ENCODE measurements around the gene METTL5. TPM values are rescaled to one million over a fixed set of nuclear protein-coding genes. Genes with fewer than 3 reads are reported as not detected.
"Not testable (repeated sequence)": the region's sequence is repeated elsewhere in the genome, so short reads cannot be mapped to it uniquely, and the experiment has no call there.

The METTL5 gene
- polyA plus RNA-seq (2012; ENCODE audit: insufficient read depth, insufficient read length, low read depth) = 21.4 TPM

DNA sequence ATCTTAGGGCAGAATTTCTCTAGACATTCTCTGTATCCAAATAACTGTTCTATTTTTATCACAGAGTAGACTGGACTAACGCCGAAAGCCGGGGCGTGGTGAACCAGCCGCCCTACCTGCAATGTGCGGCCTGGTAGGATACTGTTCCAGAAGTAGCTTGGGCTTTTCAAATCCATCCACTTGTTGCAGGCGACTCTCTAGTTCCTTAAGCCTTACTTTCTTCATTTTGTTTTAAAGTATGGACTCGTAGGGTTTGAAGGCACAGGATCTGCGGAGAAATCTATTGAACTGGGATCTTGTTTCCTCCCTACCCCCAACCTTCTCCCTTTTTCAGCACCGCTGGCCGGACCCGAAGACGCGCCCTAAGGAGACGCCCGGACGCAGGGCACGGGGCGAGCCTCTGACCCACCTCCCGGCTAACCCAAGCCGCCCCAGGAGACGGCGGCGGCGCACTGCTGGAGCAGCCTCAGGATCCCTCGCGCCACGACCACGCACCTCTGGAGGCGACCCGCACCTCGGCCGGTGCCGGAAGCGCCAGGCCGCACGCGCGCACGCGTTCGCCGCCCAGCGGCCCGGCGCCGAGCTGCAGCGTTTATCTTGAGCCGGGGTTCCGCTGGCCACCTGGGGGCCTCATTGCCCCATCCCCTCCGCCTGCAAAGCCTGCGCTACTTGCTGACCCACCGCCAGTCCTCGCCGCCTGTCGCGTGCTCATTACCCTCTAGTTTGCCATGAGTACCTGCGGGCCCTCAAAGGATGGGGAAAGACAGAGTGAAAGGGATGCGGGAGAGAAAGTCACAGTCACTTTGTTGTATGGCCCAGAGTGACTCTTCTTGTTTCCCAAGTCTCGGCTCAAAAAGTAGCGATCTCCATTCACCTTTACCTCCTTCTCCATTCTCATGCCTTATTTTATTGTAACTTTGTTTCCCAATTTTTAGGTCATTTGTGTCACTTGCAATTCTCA lies at the start of gene METTL5:
METTL5 (minus strand) TSS at position 533 of the 961 bp plus-strand sequence; CDS start at position 225, 308 bp downstream.
- TF ChIP-seq, protein P1, sequence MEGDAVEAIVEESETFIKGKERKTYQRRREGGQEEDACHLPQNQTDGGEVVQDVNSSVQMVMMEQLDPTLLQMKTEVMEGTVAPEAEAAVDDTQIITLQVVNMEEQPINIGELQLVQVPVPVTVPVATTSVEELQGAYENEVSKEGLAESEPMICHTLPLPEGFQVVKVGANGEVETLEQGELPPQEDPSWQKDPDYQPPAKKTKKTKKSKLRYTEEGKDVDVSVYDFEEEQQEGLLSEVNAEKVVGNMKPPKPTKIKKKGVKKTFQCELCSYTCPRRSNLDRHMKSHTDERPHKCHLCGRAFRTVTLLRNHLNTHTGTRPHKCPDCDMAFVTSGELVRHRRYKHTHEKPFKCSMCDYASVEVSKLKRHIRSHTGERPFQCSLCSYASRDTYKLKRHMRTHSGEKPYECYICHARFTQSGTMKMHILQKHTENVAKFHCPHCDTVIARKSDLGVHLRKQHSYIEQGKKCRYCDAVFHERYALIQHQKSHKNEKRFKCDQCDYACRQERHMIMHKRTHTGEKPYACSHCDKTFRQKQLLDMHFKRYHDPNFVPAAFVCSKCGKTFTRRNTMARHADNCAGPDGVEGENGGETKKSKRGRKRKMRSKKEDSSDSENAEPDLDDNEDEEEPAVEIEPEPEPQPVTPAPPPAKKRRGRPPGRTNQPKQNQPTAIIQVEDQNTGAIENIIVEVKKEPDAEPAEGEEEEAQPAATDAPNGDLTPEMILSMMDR (IDR thresholded peaks at IDR 0.05; ENCODE audit: low read depth, low read length) = peak; percentile 63
- peak; percentile 80 for DNase-seq
- no peaks in the 10 kb centered on the region for H3K4me1 ChIP-seq

DNA sequence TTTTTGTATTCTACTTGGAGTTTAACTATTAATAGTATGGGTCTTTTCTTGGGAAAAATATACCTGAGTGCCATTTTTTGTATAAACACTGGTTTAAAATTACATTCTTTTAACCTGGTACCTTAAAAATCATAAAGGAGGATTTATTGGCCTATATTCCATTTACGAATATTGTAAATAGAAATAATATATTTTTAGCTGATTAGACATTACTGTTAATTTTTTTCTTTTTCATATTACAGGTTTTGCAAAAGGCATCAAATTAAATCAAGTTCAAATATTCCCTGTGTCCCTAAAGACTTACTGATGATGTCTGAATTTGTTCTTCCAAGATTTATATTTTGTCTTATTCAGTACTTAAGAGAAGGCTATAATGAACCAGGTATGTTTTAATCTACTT lies 47.3 kb upstream of the METTL5 start:
- Histone ChIP-seq H3K4me3 (ENCODE audit: low read depth, low read length) (no peak overlapping the region), H3K27me3 (no peaks in the 10 kb centered on the region), H3K9me3 (no peaks in the 10 kb centered on the region), H3K4me1 (no peaks in the 10 kb centered on the region), H3K36me3 (no peaks in the 10 kb centered on the region)
- TF ChIP-seq, protein P1 (IDR thresholded peaks at IDR 0.05; ENCODE audit: low read depth, low read length) = no peak
- DNase-seq = no peak

More for the DNA sequence above, at the start of gene METTL5:
- Histone ChIP-seq H3K4me3 (ENCODE audit: low read depth, low read length) (peak within 1 kb of the TSS; percentile 76), H3K36me3 (no peaks in the 10 kb centered on the region), H3K27me3 (no peaks in the 10 kb centered on the region), H3K9me3 (no peaks in the 10 kb centered on the region)

DNA sequence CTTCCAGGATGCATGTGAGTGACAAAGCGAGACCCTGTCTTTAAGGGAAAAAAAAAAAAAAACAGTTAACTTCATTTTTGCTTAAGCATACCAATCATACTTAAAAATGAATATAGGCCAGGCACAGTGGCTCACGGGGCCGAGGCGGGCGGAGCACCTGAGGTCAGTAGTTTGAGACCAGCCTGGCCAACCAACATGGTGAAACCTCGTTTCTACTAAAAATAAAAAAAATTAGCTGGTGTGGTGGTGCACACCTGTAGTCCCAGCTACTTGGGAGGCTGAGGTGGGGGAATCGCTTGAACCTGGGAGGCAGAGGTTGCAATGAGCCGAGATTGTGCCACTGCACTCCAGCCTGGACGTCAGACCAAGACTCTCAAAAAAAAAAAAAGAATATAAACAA lies 46.7 kb upstream of the METTL5 start:
- DNase-seq; H3K9me3 ChIP-seq; H3K4me1 ChIP-seq; H3K4me3 ChIP-seq (ENCODE audit: low read depth, low read length); H3K27me3 ChIP-seq; H3K36me3 ChIP-seq: not testable (repeated sequence)

DNA sequence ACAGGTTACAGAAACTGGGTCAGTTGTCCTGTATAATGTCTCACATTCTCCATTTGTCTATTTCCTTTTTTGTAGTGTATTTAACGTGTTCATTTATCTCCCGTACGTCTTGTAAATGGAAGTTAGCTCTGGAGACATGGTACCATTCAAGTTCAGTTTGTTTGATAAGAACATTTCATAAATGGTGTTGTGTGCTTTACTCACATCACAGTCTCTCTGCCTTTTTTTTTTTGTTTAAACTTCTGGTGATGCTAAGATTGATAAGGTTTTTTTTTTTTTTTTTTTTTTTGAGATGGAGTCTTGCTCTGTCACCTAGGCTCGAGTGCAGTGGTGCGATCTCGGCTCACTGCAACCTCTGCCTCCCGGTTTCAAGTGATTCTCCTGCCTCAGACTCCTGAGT lies 44.2 kb upstream of the METTL5 start:
- Histone ChIP-seq H3K4me3 (ENCODE audit: low read depth, low read length) (no peak overlapping the region), H3K27me3 (no peaks in the 10 kb centered on the region), H3K4me1 (no peaks in the 10 kb centered on the region), H3K9me3 (no peaks in the 10 kb centered on the region), H3K36me3 (no peaks in the 10 kb centered on the region)
- TF ChIP-seq, protein P1 (IDR thresholded peaks at IDR 0.05; ENCODE audit: low read depth, low read length) = no peak
- DNase-seq = no peak

DNA sequence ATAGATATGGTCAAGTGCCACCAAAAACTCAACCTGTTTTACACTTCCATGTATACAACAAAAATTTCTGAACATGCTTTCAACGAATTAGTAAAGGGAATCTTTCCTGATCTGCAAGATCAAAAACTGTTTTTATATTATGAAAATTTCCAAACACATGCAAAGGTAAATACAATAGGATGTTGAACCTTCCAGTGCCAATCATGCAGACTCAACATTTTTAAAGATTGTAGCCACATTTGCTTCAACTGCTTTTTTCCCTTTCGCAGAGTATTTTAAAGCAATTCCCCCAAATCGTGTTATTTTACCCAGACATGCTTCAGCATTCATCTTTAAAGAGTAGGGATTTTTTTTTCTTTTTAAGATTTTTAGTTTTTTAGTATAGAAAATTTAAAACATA lies 42.9 kb upstream of the METTL5 start:
- Histone ChIP-seq H3K36me3 (no peaks in the 10 kb centered on the region), H3K4me1 (no peaks in the 10 kb centered on the region)

DNA sequence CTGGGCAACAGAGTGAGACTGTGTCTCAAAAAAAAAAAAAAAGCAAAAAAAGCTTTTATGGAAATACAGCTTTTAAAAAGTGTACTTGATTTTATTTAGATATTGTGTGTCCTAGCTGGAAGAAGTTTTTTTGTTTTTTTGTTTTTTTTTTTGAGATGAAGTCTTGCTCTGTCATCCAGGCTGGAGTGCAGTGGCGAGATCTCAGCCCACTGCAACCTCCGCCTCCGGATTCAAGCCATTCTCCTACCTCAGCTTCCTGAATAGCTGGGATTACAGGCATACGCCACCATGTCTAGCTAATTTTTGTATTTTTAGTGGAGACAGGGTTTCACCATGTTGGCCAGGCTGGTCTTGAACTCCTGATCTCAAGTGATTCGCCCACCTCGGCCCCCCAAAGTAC lies 41.5 kb upstream of the METTL5 start:
- H3K27me3 ChIP-seq; H3K9me3 ChIP-seq; DNase-seq; H3K4me3 ChIP-seq (ENCODE audit: low read depth, low read length); H3K4me1 ChIP-seq; H3K36me3 ChIP-seq: not testable (repeated sequence)

More for the DNA sequence above, 42.9 kb upstream of the METTL5 start:
- TF ChIP-seq, protein P1 (IDR thresholded peaks at IDR 0.05; ENCODE audit: low read depth, low read length) = no peak
- Histone ChIP-seq H3K27me3 (no peaks in the 10 kb centered on the region), H3K4me3 (ENCODE audit: low read depth, low read length) (no peak overlapping the region), H3K9me3 (no peaks in the 10 kb centered on the region)
- no peak for DNase-seq

DNA sequence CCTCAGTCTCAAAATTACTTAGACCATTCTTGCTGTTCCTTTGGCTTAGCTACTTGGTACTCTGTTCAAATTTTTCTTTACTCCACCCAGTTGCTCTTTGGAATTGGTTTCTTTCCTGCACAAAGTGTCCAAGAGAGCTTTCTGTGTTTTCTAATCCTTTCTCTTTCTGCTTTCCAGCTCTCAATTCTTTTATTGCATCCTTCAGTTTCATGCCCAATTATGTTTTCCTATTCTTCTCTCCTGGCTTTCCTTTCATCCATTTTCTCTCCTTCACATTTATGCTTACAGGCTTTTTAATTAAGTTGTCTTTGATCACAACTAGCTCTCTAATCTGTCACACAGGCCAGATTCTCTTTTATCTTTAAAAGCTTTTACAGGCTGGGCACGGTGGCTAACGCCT lies 40.8 kb upstream of the METTL5 start:
- H3K4me1 ChIP-seq = no peaks in the 10 kb centered on the region
- H3K27me3 ChIP-seq = no peaks in the 10 kb centered on the region
- no peaks in the 10 kb centered on the region for H3K36me3 ChIP-seq
- H3K9me3 ChIP-seq = no peaks in the 10 kb centered on the region
- TF ChIP-seq, protein P1 (IDR thresholded peaks at IDR 0.05; ENCODE audit: low read depth, low read length) = no peak
- H3K4me3 ChIP-seq (ENCODE audit: low read depth, low read length) = no peak overlapping the region
- no peak for DNase-seq
